Measurements from ENCODE around the gene LYVE1. TPM values are rescaled to one million over a fixed set of nuclear protein-coding genes. Genes with fewer than 3 reads are reported as not detected.

The LYVE1 gene
- total and polyA plus RNA-seq, 2 of the 13 experiments (the other 11 are each of a cell fraction or from before 2014, with no cell fraction given) = 1.2 to 1.4 TPM

DNA sequence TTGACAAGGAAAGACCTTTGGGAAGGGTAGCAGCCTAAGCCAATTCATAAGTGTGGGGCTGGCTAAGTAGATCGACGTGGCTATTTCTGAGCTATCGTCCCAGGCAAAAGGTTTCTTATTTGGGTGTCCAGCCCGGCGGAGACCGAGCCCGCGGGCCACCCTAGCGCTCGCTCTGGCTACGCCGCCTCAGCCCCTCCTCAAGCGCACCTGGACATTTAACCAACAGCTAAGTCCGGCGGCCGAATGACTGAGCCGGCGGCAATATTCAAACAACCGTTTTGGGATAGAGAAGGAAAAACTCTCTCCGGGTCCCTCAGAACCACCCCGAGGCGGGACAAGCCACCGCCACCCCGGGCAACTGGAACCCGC, 27.9 kb downstream of the LYVE1 start (continued):
- TF ChIP-seq ZUFSP (CRISPR knock-in tag; IDR thresholded peaks at IDR 0.05; ENCODE audit: borderline replicate concordance) = no peak
- TF ChIP-seq, protein P1, sequence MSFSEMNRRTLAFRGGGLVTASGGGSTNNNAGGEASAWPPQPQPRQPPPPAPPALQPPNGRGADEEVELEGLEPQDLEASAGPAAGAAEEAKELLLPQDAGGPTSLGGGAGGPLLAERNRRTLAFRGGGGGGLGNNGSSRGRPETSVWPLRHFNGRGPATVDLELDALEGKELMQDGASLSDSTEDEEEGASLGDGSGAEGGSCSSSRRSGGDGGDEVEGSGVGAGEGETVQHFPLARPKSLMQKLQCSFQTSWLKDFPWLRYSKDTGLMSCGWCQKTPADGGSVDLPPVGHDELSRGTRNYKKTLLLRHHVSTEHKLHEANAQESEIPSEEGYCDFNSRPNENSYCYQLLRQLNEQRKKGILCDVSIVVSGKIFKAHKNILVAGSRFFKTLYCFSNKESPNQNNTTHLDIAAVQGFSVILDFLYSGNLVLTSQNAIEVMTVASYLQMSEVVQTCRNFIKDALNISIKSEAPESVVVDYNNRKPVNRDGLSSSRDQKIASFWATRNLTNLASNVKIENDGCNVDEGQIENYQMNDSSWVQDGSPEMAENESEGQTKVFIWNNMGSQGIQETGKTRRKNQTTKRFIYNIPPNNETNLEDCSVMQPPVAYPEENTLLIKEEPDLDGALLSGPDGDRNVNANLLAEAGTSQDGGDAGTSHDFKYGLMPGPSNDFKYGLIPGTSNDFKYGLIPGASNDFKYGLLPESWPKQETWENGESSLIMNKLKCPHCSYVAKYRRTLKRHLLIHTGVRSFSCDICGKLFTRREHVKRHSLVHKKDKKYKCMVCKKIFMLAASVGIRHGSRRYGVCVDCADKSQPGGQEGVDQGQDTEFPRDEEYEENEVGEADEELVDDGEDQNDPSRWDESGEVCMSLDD (CRISPR knock-in tag; IDR thresholded peaks at IDR 0.05; ENCODE audit: borderline replicate concordance) = 0 out of 2 replicates have a peak, but pooled peaks have one; percentile 15
- TF ChIP-seq, protein P2, sequence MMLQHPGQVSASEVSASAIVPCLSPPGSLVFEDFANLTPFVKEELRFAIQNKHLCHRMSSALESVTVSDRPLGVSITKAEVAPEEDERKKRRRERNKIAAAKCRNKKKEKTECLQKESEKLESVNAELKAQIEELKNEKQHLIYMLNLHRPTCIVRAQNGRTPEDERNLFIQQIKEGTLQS (CRISPR knock-in tag; IDR thresholded peaks at IDR 0.05) = no peak
- no peak for TF ChIP-seq KLF9 (CRISPR knock-in tag; IDR thresholded peaks at IDR 0.05; ENCODE audit: low read depth)
- TF ChIP-seq, protein P3, sequence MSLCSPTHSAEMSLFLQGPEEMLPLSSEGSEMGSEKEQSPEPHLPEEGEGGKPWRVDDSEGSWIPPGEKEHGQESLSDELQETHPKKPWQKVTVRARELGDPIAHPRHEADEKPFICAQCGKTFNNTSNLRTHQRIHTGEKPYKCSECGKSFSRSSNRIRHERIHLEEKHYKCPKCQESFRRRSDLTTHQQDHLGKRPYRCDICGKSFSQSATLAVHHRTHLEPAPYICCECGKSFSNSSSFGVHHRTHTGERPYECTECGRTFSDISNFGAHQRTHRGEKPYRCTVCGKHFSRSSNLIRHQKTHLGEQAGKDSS (CRISPR knock-in tag; IDR thresholded peaks at IDR 0.05; ENCODE audit: borderline replicate concordance, low read depth) = 0 out of 2 replicates have a peak, but pooled peaks have one; percentile 3
- no peak for TF ChIP-seq ZNF253 (CRISPR knock-in tag; IDR thresholded peaks at IDR 0.05; ENCODE audit: borderline replicate concordance)
- TF ChIP-seq KDM4B (CRISPR knock-in tag; IDR thresholded peaks at IDR 0.05) = peak; percentile 3; the same call in 1 of the 2 replicates
- TF ChIP-seq ZKSCAN8 (CRISPR knock-in tag; IDR thresholded peaks at IDR 0.05; ENCODE audit: borderline replicate concordance) = no peak
- TF ChIP-seq TBX2 (CRISPR knock-in tag; IDR thresholded peaks at IDR 0.05; ENCODE audit: borderline replicate concordance) = no peak
- no peak for TF ChIP-seq BRF2 (CRISPR knock-in tag; IDR thresholded peaks at IDR 0.05)
- TF ChIP-seq EP300 (IDR thresholded peaks at IDR 0.05; ENCODE audit: low read depth in 2 of 2, low read length in 2 of 2) = no peak
- TF ChIP-seq EP300 (CRISPR knock-in tag; IDR thresholded peaks at IDR 0.05; ENCODE audit: borderline replicate concordance) = no peak
- no peak for TF ChIP-seq ZNF333 (CRISPR knock-in tag; IDR thresholded peaks at IDR 0.05; ENCODE audit: borderline replicate concordance)
- no peak for TF ChIP-seq ZNF782 (CRISPR knock-in tag; IDR thresholded peaks at IDR 0.05; ENCODE audit: borderline replicate concordance)
- no peak for TF ChIP-seq ZNF543 (CRISPR knock-in tag; IDR thresholded peaks at IDR 0.05)

All from HepG2 (cell line).